Measurements from ENCODE around the gene FGD3. TPM values are rescaled to one million over a fixed set of nuclear protein-coding genes. Genes with fewer than 3 reads are reported as not detected.

The FGD3 gene
- total and polyA plus RNA-seq, 2 donors (not counting 1 experiment from before 2014, with no cell fraction given): 130 to 134 TPM

DNA sequence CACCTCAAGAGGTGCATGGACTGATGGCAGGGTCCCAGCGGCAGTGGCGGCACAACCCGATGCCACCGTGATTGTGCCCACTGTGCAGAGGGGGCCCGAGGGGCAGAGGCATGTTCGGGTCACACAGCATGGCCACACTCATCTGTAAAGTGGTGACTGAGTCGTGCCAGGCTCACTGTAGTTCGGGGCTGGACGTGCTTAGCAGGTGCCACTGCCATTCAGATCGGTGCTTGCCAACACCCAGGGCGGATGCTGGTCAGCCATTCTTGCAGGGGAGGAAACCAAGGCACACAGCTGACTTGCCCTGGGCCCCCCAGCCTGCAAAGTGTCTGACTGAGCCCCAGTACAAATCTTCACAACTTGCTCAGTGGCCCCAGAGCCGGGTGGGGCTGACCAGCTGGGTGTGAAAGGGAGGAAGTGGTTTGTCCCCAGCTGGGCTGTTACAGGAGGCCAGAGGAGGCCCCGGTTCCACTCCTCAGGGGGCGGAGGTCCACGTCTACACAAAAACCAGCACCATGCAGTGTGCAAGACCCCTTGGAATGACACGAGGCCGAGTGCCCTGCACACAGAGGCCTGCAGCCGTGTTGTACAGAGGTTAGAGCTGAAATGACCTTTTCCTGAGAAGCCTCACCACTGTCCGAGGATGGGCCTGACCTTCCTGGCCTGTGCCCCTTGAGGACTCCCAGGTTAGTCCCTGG lies 17.9 kb downstream of the FGD3 start:
- peak overlapping the region; percentile 82 for H3K9ac ChIP-seq (ENCODE audit: low read length)
- CTCF ChIA-PET: interaction anchor here (1.0 to 2.2 kb wide), 5 partner anchors 8 to 144 kb away, joined by 4 to 7 read pairs (median 5); no protein-coding TSS in a partner anchor
- 3% methylated on average over 18 of the region's 19 CpGs for WGBS (ENCODE audit: insufficient coverage)
- peaks cover 0 to 29% of the 10 kb centered on the region in 2 experiments for H3K36me3 ChIP-seq (replicated peaks in 1 of 2; ENCODE audit: control extremely low read depth in 1 of 2, control insufficient read depth in 1 of 2, extremely low read depth in 1 of 2, insufficient read depth in 2 of 2, low read length in 1 of 2)
- H3K4me3 ChIP-seq (ENCODE audit: control extremely low read depth in 1 of 5, extremely low read depth in 1 of 5, insufficient read depth in 1 of 5, low read depth in 2 of 5, low read length in 4 of 5): peak overlapping the region; percentile 75 to 92 (median 86)
- POLR2A ChIA-PET: interaction anchor here (1.2 kb wide), 1 partner anchor 130 kb away, joined by 4 read pairs; no protein-coding TSS in a partner anchor
- intact Hi-C loops (cut with micrococcal nuclease): loop anchor here (2.0 to 10.0 kb wide), 2 partner anchors 100 to 200 kb away; partner anchors contain the start of gene BICD2
- H3K4me2 ChIP-seq (replicated peaks; ENCODE audit: low read depth, low read length, poor library complexity, severe bottlenecking): peak overlapping the region; percentile 94
- peak overlapping the region; percentile 96 for H3K4me3 Mint-ChIP-seq
- peaks cover 47% of the 10 kb centered on the region for H4K20me1 ChIP-seq (ENCODE audit: control insufficient read depth, insufficient read depth, low read length, poor library complexity, severe bottlenecking)
- H3K27me3 ChIP-seq (replicated peaks in 1 of 4; ENCODE audit: control extremely low read depth in 1 of 4, control insufficient read depth in 3 of 4, insufficient read depth in 4 of 4, low read length in 3 of 4): no peaks in the 10 kb centered on the region
- peaks cover 70 to 85% of the 10 kb centered on the region in 2 donors for H3K4me1 ChIP-seq (ENCODE audit: control insufficient read depth in 2 of 2, insufficient read depth in 2 of 2, low read length in 2 of 2)
- peaks cover 100% of the 10 kb centered on the region for H3K79me2 ChIP-seq (ENCODE audit: control insufficient read depth, insufficient read depth, low read length)
- peaks cover 0 to 19% (median 5%) of the 10 kb centered on the region in 3 donors for H3K9me3 ChIP-seq (ENCODE audit: control extremely low read depth in 1 of 3, control insufficient read depth in 2 of 3, insufficient read depth in 1 of 3, low read length in 2 of 3)
- H3K4me1 Mint-ChIP-seq: peaks cover 82% of the 10 kb centered on the region
- peak overlapping the region; percentile 81 for H2AFZ ChIP-seq (ENCODE audit: insufficient read depth, low read depth, low read length, poor library complexity, severe bottlenecking)
- ATAC-seq (ENCODE audit: low read depth) (peak; percentile 16), DNase-seq (peak; percentile 36)
- H3K9me3 Mint-ChIP-seq (ENCODE audit: insufficient read depth): no peaks in the 10 kb centered on the region
- peak overlapping the region; percentile 98 for H3K27ac Mint-ChIP-seq
- TF ChIP-seq EZH2 (IDR thresholded peaks at IDR 0.05; ENCODE audit: borderline replicate concordance, insufficient read depth, low read depth, low read length, poor library complexity, severe bottlenecking): no peak
- H3K27ac ChIP-seq (ENCODE audit: low read length in 2 of 2): peak overlapping the region; percentile 78 to 83
- H3K27me3 Mint-ChIP-seq: no peaks in the 10 kb centered on the region

- H3K9ac ChIP-seq (ENCODE audit: low read length): peak overlapping the region; percentile 82
- H3K9me3 Mint-ChIP-seq (ENCODE audit: insufficient read depth): no peaks in the 10 kb centered on the region
- peak overlapping the region; percentile 78 to 83 for H3K27ac ChIP-seq (ENCODE audit: low read length in 2 of 2)
- ATAC-seq (ENCODE audit: low read depth) (no peak), DNase-seq (no peak)
- peaks cover 0 to 32% of the 10 kb centered on the region in 2 experiments for H3K36me3 ChIP-seq (replicated peaks in 1 of 2; ENCODE audit: control extremely low read depth in 1 of 2, control insufficient read depth in 1 of 2, extremely low read depth in 1 of 2, insufficient read depth in 2 of 2, low read length in 1 of 2)
- TF ChIP-seq EZH2 (IDR thresholded peaks at IDR 0.05; ENCODE audit: borderline replicate concordance, insufficient read depth, low read depth, low read length, poor library complexity, severe bottlenecking): no peak
- TF ChIP-seq, protein P1, sequence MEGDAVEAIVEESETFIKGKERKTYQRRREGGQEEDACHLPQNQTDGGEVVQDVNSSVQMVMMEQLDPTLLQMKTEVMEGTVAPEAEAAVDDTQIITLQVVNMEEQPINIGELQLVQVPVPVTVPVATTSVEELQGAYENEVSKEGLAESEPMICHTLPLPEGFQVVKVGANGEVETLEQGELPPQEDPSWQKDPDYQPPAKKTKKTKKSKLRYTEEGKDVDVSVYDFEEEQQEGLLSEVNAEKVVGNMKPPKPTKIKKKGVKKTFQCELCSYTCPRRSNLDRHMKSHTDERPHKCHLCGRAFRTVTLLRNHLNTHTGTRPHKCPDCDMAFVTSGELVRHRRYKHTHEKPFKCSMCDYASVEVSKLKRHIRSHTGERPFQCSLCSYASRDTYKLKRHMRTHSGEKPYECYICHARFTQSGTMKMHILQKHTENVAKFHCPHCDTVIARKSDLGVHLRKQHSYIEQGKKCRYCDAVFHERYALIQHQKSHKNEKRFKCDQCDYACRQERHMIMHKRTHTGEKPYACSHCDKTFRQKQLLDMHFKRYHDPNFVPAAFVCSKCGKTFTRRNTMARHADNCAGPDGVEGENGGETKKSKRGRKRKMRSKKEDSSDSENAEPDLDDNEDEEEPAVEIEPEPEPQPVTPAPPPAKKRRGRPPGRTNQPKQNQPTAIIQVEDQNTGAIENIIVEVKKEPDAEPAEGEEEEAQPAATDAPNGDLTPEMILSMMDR (IDR thresholded peaks at IDR 0.05): no peak
- H2AFZ ChIP-seq (ENCODE audit: insufficient read depth, low read depth, low read length, poor library complexity, severe bottlenecking): peak overlapping the region; percentile 81
- H3K27ac Mint-ChIP-seq: peak overlapping the region; percentile 98
- peaks cover 100% of the 10 kb centered on the region for H3K79me2 ChIP-seq (ENCODE audit: control insufficient read depth, insufficient read depth, low read length)
- H3K4me1 ChIP-seq (ENCODE audit: control insufficient read depth in 2 of 2, insufficient read depth in 2 of 2, low read length in 2 of 2): peaks cover 75 to 90% of the 10 kb centered on the region in 2 donors
- H3K27me3 ChIP-seq (replicated peaks in 1 of 4; ENCODE audit: control extremely low read depth in 1 of 4, control insufficient read depth in 3 of 4, insufficient read depth in 4 of 4, low read length in 3 of 4): no peaks in the 10 kb centered on the region
- intact Hi-C loops (cut with micrococcal nuclease): loop anchor here (2.0 to 10.0 kb wide), 2 partner anchors 99 to 201 kb away; partner anchors contain the start of gene BICD2
- 46% methylated on average over 9 of the region's 17 CpGs for WGBS (ENCODE audit: insufficient coverage)
- H3K4me3 ChIP-seq (ENCODE audit: control extremely low read depth in 1 of 5, extremely low read depth in 1 of 5, insufficient read depth in 1 of 5, low read depth in 2 of 5, low read length in 4 of 5): peak overlapping the region; percentile 62 to 88 (median 84)
- peak overlapping the region; percentile 96 for H3K4me3 Mint-ChIP-seq
- H3K4me1 Mint-ChIP-seq: peaks cover 85% of the 10 kb centered on the region
- POLR2A ChIA-PET: interaction anchor here (0.6 to 1.2 kb wide), 3 partner anchors 10 to 129 kb away, joined by 3 to 4 read pairs (median 3); no protein-coding TSS in a partner anchor
- H3K9me3 ChIP-seq (ENCODE audit: control extremely low read depth in 1 of 3, control insufficient read depth in 2 of 3, insufficient read depth in 1 of 3, low read length in 2 of 3): peaks cover 0 to 18% (median 5%) of the 10 kb centered on the region in 3 donors
- peak overlapping the region; percentile 94 for H3K4me2 ChIP-seq (replicated peaks; ENCODE audit: low read depth, low read length, poor library complexity, severe bottlenecking)
- H3K27me3 Mint-ChIP-seq: no peaks in the 10 kb centered on the region
- peaks cover 55% of the 10 kb centered on the region for H4K20me1 ChIP-seq (ENCODE audit: control insufficient read depth, insufficient read depth, low read length, poor library complexity, severe bottlenecking)
- CTCF ChIA-PET: interaction anchor here (0.5 to 2.2 kb wide), 6 partner anchors 9 to 583 kb away, joined by 4 to 7 read pairs (median 5); no protein-coding TSS in a partner anchor
These were observed 18.6 kb downstream of the FGD3 start for GRCh38 chr9:92965759-92966517.

All from B cell (primary cell).